Effector CD4-positive, alpha-beta T cell (primary cell): ENCODE results near the gene CIZ1.
"Not testable (repeated sequence)": the region's sequence is repeated elsewhere in the genome, so short reads cannot be mapped to it uniquely, and the experiment has no call there.

Source experiments
- DNase-seq: peaks from one replicate; pipeline ENCODE4 v3.0.0-alpha.2; 2020

Gene CIZ1

GRCh38 chr9:128144239-128145181, 46.9 kb downstream of the CIZ1 start:
- DNase-seq, result no peak

GRCh38 chr9:128143525-128144238, 47.7 kb downstream of the CIZ1 start:
- DNase-seq, result no peak

- DNase-seq, result no peak
Measured at GRCh38 chr9:128142596-128142995, 48.8 kb downstream of the CIZ1 start.

- no peak for DNase-seq
Measured at GRCh38 chr9:128142061-128142460, 49.3 kb downstream of the CIZ1 start.

GRCh38 chr9:128141604-128142003, 49.8 kb downstream of the CIZ1 start:
- DNase-seq, result no peak

GRCh38 chr9:128139621-128140020, 51.8 kb downstream of the CIZ1 start:
- DNase-seq, result no peak

- no peak for DNase-seq
Measured at GRCh38 chr9:128138001-128138400, 53.4 kb downstream of the CIZ1 start.

GRCh38 chr9:128136816-128137793, 54.3 kb downstream of the CIZ1 start:
- DNase-seq, result no peak

- DNase-seq, result not testable (repeated sequence)
Measured at GRCh38 chr9:128135561-128135960, 55.8 kb downstream of the CIZ1 start.

- DNase-seq, result not testable (repeated sequence)
Measured at GRCh38 chr9:128132139-128132538, 59.2 kb downstream of the CIZ1 start.

GRCh38 chr9:128131346-128131745, 60.0 kb downstream of the CIZ1 start:
- DNase-seq, result not testable (repeated sequence)

- not testable (repeated sequence) for DNase-seq
Measured at GRCh38 chr9:128130651-128131050, 60.7 kb downstream of the CIZ1 start.

- peak; percentile 31 for DNase-seq
Measured at GRCh38 chr9:128129976-128130590, 61.3 kb downstream of the CIZ1 start.

- DNase-seq, result no peak
Measured at GRCh38 chr9:128128836-128129590, 62.4 kb downstream of the CIZ1 start.

- peak; percentile 76 for DNase-seq
Measured at GRCh38 chr9:128127990-128128835, 63.2 kb downstream of the CIZ1 start.

- DNase-seq, result peak; percentile 76
Measured at GRCh38 chr9:128127568-128127989, 63.8 kb downstream of the CIZ1 start, which contains the start of gene PTGES2. Gene PTGES2, minus strand, starts transcription at chr9:128127729. Its CDS starts 12 bp downstream, at chr9:128127717.

- DNase-seq, result no peak
Measured at GRCh38 chr9:128125580-128126354, 65.6 kb downstream of the CIZ1 start.

GRCh38 chr9:128124873-128125579, 66.3 kb downstream of the CIZ1 start:
- DNase-seq, result peak; percentile 26

GRCh38 chr9:128124451-128124850, 66.9 kb downstream of the CIZ1 start:
- no peak for DNase-seq
